SK-N-SH treated with all-trans-retinoic acid at 6 μM for 48 hours (cell line): ENCODE measurements around the gene MYL2.

Experiments used
- ZC3H10 ChIP-seq: fragments of 250-450 bp; sonication (Bioruptor Pico); IDR thresholded peaks from 2 replicates; pipeline ENCODE4 v1.5.1; 2021; ENCODE audit warnings: mild to moderate bottlenecking, moderate library complexity
- ZFP30 ChIP-seq: fragments of 450-650 bp; formaldehyde crosslinking; IDR thresholded peaks from 2 replicates; pipeline ENCODE4 v1.5.0; 2022; ENCODE audit warnings: mild to moderate bottlenecking, moderate library complexity

DNA sequence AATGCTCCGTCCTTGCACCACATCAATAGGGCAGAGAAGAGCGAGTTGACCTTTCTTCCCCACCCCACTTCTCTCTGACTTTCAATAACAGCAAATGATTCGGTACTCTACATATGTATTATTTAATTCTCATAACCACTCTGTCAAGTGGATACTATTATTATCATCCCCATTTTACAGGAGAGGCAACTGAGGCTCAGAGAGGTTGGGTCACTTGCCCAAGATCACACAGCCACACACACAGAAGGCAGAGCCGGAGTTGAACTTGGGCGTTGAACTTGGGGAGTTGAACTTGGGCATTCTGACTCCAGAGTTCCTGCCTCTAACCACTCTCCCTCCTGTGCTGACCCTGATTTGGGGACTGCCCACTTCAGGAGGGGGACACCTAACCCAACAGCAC lies 659 bp downstream of the MYL2 start:
- TF ChIP-seq ZC3H10 (CRISPR knock-in tag) (no peak), ZFP30 (CRISPR knock-in tag) (no peak)
